Kidney tubule cell (primary cell): ENCODE data around the gene C4orf50.

ENCODE experiments used
- DNase-seq: peaks from one replicate; pipeline ENCODE4 v3.0.0-alpha.2; 2018; ENCODE audit warnings: low spot score

The C4orf50 gene

GRCh38 chr4:6018331-6018730, at the start of gene C4orf50:
Gene C4orf50, minus strand, starts transcription at chr4:6018431.
- DNase-seq = no peak

GRCh38 chr4:6065934-6066590, 47.8 kb upstream of the C4orf50 start:
- DNase-seq = no peak

- no peak for DNase-seq
Measured at GRCh38 chr4:6065166-6065565, 46.9 kb upstream of the C4orf50 start.

- no peak for DNase-seq
Measured at GRCh38 chr4:6064383-6064782, 46.2 kb upstream of the C4orf50 start.

GRCh38 chr4:6063684-6064083, 45.5 kb upstream of the C4orf50 start:
- no peak for DNase-seq

- no peak for DNase-seq
Measured at GRCh38 chr4:6062133-6062532, 43.9 kb upstream of the C4orf50 start.

GRCh38 chr4:6059375-6059805, 41.2 kb upstream of the C4orf50 start:
- DNase-seq = no peak

- no peak for DNase-seq
Measured at GRCh38 chr4:6058531-6059374, 40.5 kb upstream of the C4orf50 start.

GRCh38 chr4:6056976-6057766, 38.9 kb upstream of the C4orf50 start:
- no peak for DNase-seq

- DNase-seq = no peak
Measured at GRCh38 chr4:6055436-6055835, 37.2 kb upstream of the C4orf50 start.

GRCh38 chr4:6055030-6055429, 36.8 kb upstream of the C4orf50 start:
- DNase-seq = no peak

- no peak for DNase-seq
Measured at GRCh38 chr4:6054162-6054922, 36.1 kb upstream of the C4orf50 start.

GRCh38 chr4:6052679-6053078, 34.4 kb upstream of the C4orf50 start:
- DNase-seq = no peak

GRCh38 chr4:6050551-6050950, 32.3 kb upstream of the C4orf50 start:
- no peak for DNase-seq

- DNase-seq = no peak
Measured at GRCh38 chr4:6049985-6050384, 31.8 kb upstream of the C4orf50 start.

- DNase-seq = no peak
Measured at GRCh38 chr4:6049278-6049677, 31.0 kb upstream of the C4orf50 start.

- DNase-seq = no peak
Measured at GRCh38 chr4:6048537-6048936, 30.3 kb upstream of the C4orf50 start.

- DNase-seq = peak; percentile 6
Measured at GRCh38 chr4:6047130-6047673, 29.0 kb upstream of the C4orf50 start.

- DNase-seq = no peak
Measured at GRCh38 chr4:6046526-6047129, 28.4 kb upstream of the C4orf50 start.

- no peak for DNase-seq
Measured at GRCh38 chr4:6044805-6045204, 26.6 kb upstream of the C4orf50 start.

- no peak for DNase-seq
Measured at GRCh38 chr4:6044276-6044675, 26.0 kb upstream of the C4orf50 start.
